Stimulated activated naive CD8-positive, alpha-beta T cell treated with anti-CD3 and anti-CD28 coated beads, Interleukin-15, Interleukin-2, amounts not matched to agents 100 ng/mL and 50 ng/mL, for 24 hours (primary cell): Measurements from ENCODE around the gene ACOT11.

ENCODE experiments used
- H3K27ac Mint-ChIP-seq: one replicate; pipeline ENCODE4 v1.8.0; 2021; ENCODE audit warnings: mild to moderate bottlenecking, mixed read lengths
- H3K27me3 Mint-ChIP-seq: one replicate; pipeline ENCODE4 v1.8.0; 2021; ENCODE audit warnings: mixed read lengths
- H3K36me3 Mint-ChIP-seq: one replicate; pipeline ENCODE4 v1.8.0; 2021; ENCODE audit warnings: low read depth, mixed read lengths
- H3K4me1 Mint-ChIP-seq: one replicate; pipeline ENCODE4 v1.8.0; 2021; ENCODE audit warnings: low read depth, mixed read lengths
- H3K4me3 Mint-ChIP-seq: one replicate; pipeline ENCODE4 v1.8.0; 2021; ENCODE audit warnings: mild to moderate bottlenecking, mixed read lengths
- H3K9me3 Mint-ChIP-seq: one replicate; pipeline ENCODE4 v1.8.0; 2021; ENCODE audit warnings: mixed read lengths

The ACOT11 gene

DNA sequence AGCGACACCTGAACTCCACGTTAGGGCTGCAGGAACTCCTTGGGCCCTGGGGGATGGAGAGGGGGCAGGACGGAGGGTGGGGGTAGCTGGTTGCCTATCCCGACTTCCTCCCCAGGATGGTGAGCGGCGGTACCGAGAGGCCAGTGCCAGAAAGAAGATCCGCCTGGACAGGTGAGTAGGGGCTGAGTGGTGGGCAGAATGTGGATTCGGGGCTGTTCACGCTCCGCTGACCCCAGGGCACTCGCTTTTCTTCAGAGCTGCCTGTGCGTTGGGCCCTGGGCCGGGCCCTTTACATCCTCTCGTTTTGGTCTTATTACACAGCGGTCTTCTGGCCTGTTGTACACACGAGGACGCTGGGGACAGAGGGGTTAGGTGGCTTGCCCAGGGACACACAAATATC is 54.5 kb downstream of the ACOT11 start:
- Mint-ChIP-seq H3K4me3 (no peak overlapping the region), H3K4me1 (peaks cover 14% of the 10 kb centered on the region), H3K27ac (no peak overlapping the region), H3K36me3 (no peaks in the 10 kb centered on the region), H3K27me3 (no peaks in the 10 kb centered on the region), H3K9me3 (no peaks in the 10 kb centered on the region)

DNA sequence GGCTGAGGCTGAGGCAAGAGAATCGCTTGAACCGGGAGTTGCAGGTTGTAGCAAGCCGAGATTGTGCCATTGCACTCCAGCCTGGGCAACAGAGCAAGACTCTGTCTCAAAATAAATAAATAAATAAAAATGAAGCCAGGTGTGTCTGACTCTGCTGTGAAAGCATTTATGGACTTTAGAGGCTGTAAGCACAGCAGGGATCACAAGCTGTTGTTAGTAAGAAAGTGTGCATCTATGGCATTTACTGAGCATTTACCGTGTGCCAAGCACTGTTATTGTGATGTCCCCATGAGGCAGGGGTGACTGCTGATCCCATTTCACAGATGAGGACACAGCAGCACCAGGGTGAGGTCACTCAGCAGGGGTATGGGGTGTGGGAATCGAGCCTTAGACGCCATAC is 55.2 kb downstream of the ACOT11 start:
- H3K9me3 Mint-ChIP-seq: no peaks in the 10 kb centered on the region
- H3K36me3 Mint-ChIP-seq: no peaks in the 10 kb centered on the region
- H3K4me3 Mint-ChIP-seq: no peak overlapping the region
- no peaks in the 10 kb centered on the region for H3K27me3 Mint-ChIP-seq
- H3K4me1 Mint-ChIP-seq: peaks cover 14% of the 10 kb centered on the region
- no peak overlapping the region for H3K27ac Mint-ChIP-seq

DNA sequence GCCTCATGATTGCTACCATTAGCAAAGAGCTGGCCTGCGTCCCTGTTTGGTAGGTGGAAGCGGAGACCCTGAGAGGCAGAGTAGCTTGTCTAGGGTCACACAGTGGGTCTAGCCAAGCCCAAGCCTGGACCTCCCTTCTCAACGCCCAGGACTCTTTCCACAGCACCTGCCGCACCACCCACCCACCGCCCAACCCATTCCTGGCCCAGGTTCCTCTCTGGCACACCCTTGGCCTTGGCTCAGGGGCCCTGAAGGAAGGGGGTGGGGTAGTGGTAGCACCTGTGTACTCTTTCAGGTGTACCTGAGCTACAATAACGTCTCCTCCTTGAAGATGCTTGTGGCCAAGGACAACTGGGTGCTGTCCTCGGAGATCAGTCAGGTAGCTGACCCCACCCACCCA is 56.0 kb downstream of the ACOT11 start:
- no peak overlapping the region for H3K4me3 Mint-ChIP-seq
- H3K27ac Mint-ChIP-seq: no peak overlapping the region
- H3K27me3 Mint-ChIP-seq: no peaks in the 10 kb centered on the region

DNA sequence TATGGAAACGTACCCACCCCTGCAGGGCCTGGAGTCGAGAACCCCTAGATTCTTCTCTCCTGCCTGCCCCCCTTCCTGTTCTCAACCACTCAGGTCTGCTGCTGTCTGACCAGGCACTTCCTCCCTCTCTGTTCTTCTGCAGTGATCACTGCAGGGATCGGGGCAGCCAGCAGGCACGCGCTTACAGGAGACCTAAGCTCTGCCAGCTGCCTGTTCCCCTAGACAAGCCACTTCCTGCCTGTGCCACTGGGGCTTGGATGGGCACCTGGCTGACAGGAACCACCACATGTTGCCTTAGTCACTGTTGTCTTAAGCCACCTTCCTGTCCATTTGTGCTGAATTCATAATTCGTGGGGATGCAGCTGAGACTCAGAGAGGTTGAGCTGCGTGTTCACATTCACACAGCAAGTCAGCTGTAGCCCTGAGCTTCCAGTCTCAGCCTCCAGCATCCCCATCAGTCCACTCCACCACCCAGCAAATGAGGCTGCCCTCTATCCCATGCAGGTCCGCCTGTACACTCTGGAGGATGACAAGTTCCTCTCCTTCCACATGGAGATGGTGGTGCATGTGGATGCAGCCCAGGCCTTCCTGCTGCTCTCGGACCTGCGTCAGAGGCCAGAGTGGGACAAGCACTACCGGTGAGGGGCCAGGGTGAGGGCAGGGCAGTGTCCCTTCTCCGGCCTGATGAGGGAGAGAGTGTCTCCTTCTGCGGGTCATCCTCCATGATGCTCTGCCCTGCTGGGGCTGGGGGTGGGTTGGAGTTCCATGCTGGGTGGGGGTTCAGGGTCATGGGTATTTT is 56.7 kb downstream of the ACOT11 start:
- Mint-ChIP-seq H3K4me3 (no peak overlapping the region), H3K4me1 (peaks cover 14% of the 10 kb centered on the region), H3K36me3 (no peaks in the 10 kb centered on the region), H3K9me3 (no peaks in the 10 kb centered on the region), H3K27ac (no peak overlapping the region), H3K27me3 (no peaks in the 10 kb centered on the region)

More for the DNA sequence above, 56.0 kb downstream of the ACOT11 start:
- no peaks in the 10 kb centered on the region for H3K36me3 Mint-ChIP-seq
- H3K9me3 Mint-ChIP-seq: no peaks in the 10 kb centered on the region
- peaks cover 14% of the 10 kb centered on the region for H3K4me1 Mint-ChIP-seq

DNA sequence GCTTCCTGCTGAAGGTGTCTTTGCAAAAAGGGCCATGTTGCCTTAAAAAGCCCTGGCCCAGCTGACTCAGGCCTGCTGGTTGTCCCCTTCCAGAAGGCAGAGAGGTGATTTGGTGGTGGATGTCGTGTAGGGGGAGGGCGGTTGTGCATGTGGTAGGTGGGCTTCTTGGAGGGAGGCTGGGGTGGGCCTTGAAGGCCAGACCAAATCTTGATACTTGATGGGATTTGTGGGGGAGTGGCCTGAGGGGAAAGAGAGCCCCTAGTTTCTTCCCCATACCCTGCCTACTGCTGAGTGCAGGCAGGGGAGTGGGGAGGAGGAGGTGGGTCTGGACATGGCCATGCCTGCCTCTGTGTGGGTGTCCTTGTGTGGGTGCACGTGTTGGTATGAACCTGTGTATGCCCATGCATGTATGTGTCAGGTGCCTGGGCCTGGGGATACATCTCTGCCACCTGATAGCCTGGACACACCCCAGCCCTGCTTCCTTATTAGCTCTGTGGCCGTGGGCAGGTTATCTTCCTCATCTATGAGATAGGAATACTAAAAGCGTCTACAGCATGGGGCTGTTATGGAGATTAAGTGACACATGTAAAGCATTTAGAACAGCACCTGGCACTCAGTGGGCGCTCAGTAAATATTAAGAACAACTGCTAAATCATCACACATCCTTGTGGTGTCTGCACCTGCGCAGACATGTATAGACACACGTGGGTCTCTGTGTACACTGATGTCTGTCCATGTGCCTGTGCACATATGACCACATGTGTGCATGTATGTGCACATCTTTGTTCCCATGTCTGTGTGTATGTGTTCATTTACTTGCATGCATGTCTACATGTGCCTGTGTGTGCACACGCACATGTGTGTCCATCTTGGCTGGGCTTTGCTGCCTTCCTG is 58.3 kb downstream of the ACOT11 start:
- no peaks in the 10 kb centered on the region for H3K27me3 Mint-ChIP-seq
- H3K36me3 Mint-ChIP-seq: no peaks in the 10 kb centered on the region
- H3K4me3 Mint-ChIP-seq: no peak overlapping the region
- no peak overlapping the region for H3K27ac Mint-ChIP-seq
- H3K9me3 Mint-ChIP-seq: no peaks in the 10 kb centered on the region
- H3K4me1 Mint-ChIP-seq: peaks cover 14% of the 10 kb centered on the region

DNA sequence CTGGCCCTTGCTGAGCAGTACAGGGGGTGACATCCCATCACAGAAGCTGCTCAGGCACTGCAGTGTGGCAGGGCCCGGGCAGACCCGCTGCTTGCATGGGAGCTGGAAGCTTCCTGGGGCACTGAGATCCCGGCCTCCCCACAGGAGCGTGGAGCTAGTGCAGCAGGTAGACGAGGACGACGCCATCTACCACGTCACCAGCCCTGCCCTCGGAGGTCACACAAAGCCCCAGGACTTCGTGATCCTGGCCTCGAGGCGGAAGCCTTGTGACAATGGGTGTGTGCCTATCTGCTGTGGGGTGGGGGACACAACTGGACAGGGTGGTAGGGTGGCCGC is 58.9 kb downstream of the ACOT11 start:
- Mint-ChIP-seq H3K4me1 (peaks cover 14% of the 10 kb centered on the region), H3K9me3 (no peaks in the 10 kb centered on the region), H3K27ac (no peak overlapping the region), H3K27me3 (no peaks in the 10 kb centered on the region), H3K36me3 (no peaks in the 10 kb centered on the region), H3K4me3 (no peak overlapping the region)

DNA sequence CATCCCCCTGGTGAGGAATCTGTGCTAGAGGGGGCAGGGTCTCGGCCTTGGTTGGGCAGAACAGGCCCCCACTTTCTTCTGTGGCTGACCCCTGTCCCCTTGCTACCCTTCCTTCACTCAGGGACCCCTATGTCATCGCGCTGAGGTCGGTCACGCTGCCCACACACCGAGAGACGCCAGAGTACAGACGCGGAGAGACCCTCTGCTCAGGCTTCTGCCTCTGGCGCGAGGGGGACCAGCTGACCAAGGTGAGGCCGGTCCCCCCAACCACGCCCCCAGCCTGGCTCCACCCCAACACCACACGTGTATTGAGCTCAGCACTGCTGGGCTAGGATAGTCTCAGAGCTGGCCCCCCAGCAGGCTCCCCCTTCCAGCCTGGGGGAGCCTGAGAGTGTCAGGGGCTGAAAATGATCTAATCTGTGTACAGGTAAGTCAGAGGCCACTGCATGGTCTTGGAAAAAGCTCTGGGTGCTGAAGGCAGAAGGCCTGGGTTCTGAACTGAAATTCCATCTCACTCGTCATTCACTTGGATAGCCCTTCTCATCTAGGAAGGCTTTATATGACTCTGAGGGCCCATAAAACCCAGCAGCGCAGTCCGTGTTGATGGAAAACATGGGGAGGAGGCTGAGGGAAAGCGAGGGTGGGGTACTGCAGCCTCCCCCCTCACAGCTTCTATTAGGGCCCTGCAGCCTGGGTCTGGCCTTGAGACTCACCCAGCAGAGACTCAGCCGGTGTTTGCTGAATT is 60.0 kb downstream of the ACOT11 start:
- peaks cover 14% of the 10 kb centered on the region for H3K4me1 Mint-ChIP-seq

DNA sequence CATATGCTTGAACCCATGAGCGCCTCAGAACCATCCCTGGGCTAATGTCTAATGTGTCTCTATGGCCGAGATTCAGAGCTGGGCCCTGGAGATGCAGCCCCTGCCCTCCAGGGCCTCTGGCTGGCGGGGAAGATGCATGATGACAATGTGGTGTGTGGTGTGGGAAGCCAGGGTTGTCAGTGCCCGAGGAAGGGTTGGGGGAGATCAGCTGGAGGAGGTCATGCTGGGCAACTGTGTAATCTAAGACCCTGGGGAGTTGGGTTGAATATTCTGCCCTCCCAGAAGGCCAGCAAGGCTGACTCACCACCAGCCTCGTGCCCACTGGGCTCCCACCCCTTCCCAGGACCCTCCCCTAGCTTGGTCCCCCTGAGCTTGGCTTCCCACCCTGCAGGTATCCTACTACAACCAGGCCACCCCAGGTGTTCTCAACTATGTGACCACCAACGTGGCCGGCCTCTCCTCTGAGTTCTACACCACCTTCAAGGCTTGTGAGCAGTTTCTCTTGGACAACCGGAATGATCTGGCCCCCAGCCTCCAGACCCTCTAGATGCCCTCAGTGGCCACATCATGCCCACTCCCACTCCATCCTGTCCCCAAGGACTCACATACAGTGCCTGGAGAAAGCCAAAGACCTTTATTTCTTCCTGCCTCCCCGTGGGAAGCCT is 60.7 kb downstream of the ACOT11 start:
- Mint-ChIP-seq H3K9me3 (no peaks in the 10 kb centered on the region), H3K27me3 (no peaks in the 10 kb centered on the region), H3K4me1 (peaks cover 14% of the 10 kb centered on the region), H3K36me3 (no peaks in the 10 kb centered on the region), H3K27ac (no peak overlapping the region), H3K4me3 (no peak overlapping the region)

More for the DNA sequence above, 60.0 kb downstream of the ACOT11 start:
- no peak overlapping the region for H3K4me3 Mint-ChIP-seq
- no peaks in the 10 kb centered on the region for H3K27me3 Mint-ChIP-seq
- H3K36me3 Mint-ChIP-seq: no peaks in the 10 kb centered on the region
- H3K9me3 Mint-ChIP-seq: no peaks in the 10 kb centered on the region
- no peak overlapping the region for H3K27ac Mint-ChIP-seq

DNA sequence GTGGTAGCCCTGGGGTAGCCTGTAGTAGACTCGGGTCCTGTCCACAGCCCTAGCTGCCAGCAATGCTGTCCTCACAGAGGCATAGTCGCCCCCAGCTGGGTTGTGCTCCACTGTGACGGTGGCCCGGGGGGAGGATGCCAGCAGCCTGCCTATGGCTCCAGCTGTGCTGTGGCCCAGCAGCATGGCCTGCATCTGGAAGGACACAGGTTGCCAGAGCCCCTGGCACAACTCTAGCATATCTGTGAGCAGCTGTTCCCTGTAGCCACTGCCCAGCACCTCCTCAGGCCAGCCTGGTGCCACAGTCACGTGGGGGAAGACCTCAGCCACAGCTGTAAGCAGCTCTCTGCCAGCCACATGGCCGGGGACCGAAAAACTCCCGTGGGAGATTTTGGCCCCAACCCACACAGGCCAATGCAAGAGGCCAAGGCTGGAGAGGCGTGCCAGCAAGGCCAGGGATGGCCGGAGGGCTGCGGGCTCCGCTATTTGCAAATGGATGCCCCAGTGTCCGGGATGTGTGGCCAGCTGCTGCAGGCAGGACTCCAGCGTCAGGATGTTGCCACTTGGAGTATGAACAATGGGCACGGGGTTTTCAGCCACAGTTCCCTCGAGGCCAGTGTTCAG is 61.4 kb downstream of the ACOT11 start:
- Mint-ChIP-seq H3K4me1 (peaks cover 11% of the 10 kb centered on the region), H3K9me3 (no peaks in the 10 kb centered on the region), H3K27me3 (no peaks in the 10 kb centered on the region), H3K27ac (no peak overlapping the region), H3K4me3 (no peak overlapping the region), H3K36me3 (no peaks in the 10 kb centered on the region)

DNA sequence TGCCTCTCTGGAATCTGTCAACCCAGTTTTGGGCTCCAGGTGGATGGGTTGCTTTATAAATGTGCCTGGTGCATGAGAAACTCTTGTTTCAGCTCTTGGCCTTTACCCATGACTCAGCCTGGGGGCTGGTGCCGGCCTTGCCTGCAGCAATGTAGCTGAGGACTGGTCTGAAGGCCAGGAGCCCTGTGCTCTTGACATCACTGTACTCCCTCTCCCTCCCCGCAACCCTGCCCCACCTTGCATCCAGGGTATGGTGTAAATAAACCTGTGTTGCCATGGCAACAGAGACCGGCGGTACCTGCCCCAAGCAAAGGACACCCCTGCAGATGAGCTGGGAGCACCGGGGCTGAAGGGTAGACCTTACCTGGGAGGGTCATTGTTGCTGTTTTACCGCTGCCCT is 62.0 kb downstream of the ACOT11 start:
- Mint-ChIP-seq H3K9me3 (no peaks in the 10 kb centered on the region), H3K27me3 (no peaks in the 10 kb centered on the region), H3K27ac (no peak overlapping the region), H3K4me1 (peaks cover 4% of the 10 kb centered on the region), H3K4me3 (no peak overlapping the region), H3K36me3 (no peaks in the 10 kb centered on the region)

DNA sequence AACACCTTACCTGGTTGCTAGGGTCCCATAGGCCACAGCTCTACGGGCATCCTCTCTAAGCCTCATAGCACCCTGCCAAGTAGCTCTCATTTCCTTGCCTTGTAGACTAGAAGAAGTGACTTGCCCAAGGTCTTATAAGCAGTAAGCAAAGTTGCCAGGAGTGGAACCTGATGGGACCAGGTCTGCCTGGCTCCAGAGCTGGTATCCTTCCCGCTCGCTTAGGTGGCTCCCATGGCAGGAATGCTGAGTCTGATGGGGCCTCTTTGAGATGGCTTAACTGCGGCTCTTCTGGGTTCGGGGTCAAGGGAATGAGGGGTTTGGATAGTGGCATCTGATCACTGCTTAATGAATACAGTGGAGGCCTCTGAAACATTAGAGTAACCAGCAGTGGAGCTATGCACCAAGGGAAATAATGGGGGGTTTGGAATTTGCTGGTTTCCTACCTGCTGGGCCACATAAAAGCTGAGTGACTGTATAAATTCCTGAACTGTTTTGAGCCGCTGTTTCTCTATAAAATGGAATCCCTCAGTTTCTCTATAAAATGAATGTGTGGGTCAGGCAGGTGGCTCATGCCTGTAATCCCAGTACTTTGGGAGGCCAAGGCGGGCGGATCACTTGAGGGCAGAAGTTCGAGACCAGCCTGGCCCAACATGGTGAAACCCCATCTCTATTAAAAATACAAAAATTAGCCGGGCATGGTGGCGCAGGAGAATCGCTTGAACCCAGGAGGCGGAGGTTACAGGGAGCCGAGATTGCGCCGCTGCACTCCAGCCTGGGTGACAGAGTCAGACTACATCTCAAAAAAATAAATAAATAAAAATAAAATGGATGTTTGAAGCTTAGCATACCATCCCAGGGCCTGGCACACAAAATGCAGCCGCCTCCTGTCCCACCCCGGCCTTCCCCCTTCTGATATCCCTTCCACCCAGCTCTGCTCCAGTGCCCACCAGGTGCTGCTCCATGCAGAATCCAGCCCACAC is 62.9 kb downstream of the ACOT11 start:
- no peaks in the 10 kb centered on the region for H3K4me1 Mint-ChIP-seq
- H3K36me3 Mint-ChIP-seq: no peaks in the 10 kb centered on the region
- H3K9me3 Mint-ChIP-seq: no peaks in the 10 kb centered on the region
- no peaks in the 10 kb centered on the region for H3K27me3 Mint-ChIP-seq
- H3K4me3 Mint-ChIP-seq: no peak overlapping the region
- H3K27ac Mint-ChIP-seq: no peak overlapping the region

DNA sequence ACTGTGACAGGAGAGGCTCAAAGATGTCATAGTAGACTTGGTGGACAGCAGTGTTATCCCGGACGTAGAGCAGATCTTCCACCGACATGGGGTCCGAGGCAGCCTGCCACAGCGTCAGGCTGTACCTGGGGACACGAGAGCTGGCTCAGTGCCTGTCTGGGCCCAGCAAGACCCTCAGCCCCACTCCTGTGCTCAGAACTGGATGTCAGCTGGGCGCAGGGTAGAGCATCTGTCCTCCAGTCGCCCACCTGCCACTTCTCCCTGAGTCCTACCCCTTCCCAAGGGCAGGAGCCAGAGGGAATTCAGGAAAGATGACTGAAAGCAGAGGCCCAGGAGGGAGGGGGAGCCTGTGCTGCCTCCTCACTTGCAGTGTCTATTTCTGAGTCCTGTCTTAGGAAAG is 63.6 kb downstream of the ACOT11 start:
- no peaks in the 10 kb centered on the region for H3K36me3 Mint-ChIP-seq
- H3K4me3 Mint-ChIP-seq: no peak overlapping the region
- H3K27ac Mint-ChIP-seq: no peak overlapping the region
- no peaks in the 10 kb centered on the region for H3K9me3 Mint-ChIP-seq
- H3K27me3 Mint-ChIP-seq: no peaks in the 10 kb centered on the region
- no peaks in the 10 kb centered on the region for H3K4me1 Mint-ChIP-seq

DNA sequence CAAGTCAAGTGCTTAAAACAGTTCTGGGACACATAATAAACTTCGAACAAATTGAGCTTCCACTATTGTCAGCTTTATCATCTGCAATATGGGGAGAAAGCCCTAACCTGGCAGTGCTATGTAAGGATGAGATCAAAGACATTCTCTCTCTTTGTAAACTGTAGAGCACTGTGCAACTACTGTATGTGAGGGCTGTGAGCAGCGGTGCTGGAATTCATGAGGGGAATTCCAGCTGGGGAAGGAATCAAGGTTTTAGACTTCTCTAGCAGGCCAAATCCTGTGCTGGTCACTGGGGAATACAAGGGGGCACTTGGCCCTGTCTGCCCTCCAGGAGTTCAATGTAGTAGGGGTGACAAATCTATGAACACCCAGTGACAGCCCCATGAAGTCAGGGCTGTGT is 66.0 kb downstream of the ACOT11 start:
- H3K27ac Mint-ChIP-seq: no peak overlapping the region
- no peak overlapping the region for H3K4me3 Mint-ChIP-seq
- H3K4me1 Mint-ChIP-seq: no peaks in the 10 kb centered on the region
- no peaks in the 10 kb centered on the region for H3K9me3 Mint-ChIP-seq
- no peaks in the 10 kb centered on the region for H3K27me3 Mint-ChIP-seq
- no peaks in the 10 kb centered on the region for H3K36me3 Mint-ChIP-seq
